Transverse colon (tissue), 3 donors: Measurements from ENCODE around the gene AUNIP.

Experiments
- POLR2A ChIP-seq: fragments of 450-650 bp; IDR thresholded peaks from one replicate; pipeline ENCODE4 v1.6.1; 2016; ENCODE audit warnings: antibody characterized with exemption, mild to moderate bottlenecking, moderate library complexity
- TF ChIP-seq, protein P1 (sequence below), 5 experiments: fragments of 200-600 bp in 3 of 5; fragments of 450-650 bp in 2 of 5; sonication (generic) in 3 of 5; IDR thresholded peaks; 1 replicate in 2 of 5; 2 replicates in 3 of 5; pipeline ENCODE4 v1.5.1; 2016 to 2017; ENCODE audit warnings: antibody characterized with exemption in 5 of 5, inconsistent platforms in 3 of 5, mild to moderate bottlenecking in 2 of 5, moderate library complexity in 1 of 5

DNA sequence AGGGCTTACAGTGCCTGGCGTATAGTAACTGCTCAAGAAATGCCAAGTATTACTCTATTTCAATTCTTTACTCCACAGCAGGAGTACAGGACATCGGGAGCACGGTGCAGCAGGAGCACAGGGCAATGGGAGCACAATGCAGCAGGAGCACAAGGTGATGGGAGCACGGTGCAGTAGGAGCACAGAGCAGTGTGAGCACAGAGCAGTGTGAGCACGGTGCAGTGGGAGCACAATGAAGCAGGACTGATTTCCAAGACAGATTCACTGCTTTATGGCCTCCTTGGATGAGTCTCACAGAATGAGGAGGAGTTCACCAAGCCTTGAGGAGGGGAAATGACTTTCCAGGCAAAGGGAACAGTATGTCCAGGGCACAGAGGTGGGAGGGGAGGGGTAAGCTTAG is 21.3 kb upstream of the AUNIP start:
- TF ChIP-seq POLR2A = no peak
- TF ChIP-seq, protein P1, sequence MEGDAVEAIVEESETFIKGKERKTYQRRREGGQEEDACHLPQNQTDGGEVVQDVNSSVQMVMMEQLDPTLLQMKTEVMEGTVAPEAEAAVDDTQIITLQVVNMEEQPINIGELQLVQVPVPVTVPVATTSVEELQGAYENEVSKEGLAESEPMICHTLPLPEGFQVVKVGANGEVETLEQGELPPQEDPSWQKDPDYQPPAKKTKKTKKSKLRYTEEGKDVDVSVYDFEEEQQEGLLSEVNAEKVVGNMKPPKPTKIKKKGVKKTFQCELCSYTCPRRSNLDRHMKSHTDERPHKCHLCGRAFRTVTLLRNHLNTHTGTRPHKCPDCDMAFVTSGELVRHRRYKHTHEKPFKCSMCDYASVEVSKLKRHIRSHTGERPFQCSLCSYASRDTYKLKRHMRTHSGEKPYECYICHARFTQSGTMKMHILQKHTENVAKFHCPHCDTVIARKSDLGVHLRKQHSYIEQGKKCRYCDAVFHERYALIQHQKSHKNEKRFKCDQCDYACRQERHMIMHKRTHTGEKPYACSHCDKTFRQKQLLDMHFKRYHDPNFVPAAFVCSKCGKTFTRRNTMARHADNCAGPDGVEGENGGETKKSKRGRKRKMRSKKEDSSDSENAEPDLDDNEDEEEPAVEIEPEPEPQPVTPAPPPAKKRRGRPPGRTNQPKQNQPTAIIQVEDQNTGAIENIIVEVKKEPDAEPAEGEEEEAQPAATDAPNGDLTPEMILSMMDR (IDR thresholded peaks at IDR 0.05) = no peak
